SK-N-SH treated with all-trans-retinoic acid at 6 μM for 48 hours (cell line): ENCODE results near the gene KCTD10.
"Not testable (repeated sequence)": the region's sequence is repeated elsewhere in the genome, so short reads cannot be mapped to it uniquely, and the experiment has no call there.

Experiments used
- ATAC-seq: fragments of 200-7000 bp; cut with Tn5 transposase; 3 replicates; pipeline ENCODE4 v1.9.1; 2020; ENCODE audit warnings: mild to moderate bottlenecking, moderate library complexity
- ARNTL ChIP-seq: fragments of 450-650 bp; formaldehyde crosslinking; IDR thresholded peaks from 2 replicates; pipeline ENCODE4 v1.5.0; 2020; ENCODE audit warnings: low read depth, mild to moderate bottlenecking, moderate library complexity, borderline replicate concordance
- BACH2 ChIP-seq: fragments of 250-450 bp; sonication (Bioruptor Pico); IDR thresholded peaks from 2 replicates; pipeline ENCODE4 v1.9.0; 2021; ENCODE audit warnings: mild to moderate bottlenecking, borderline replicate concordance
- CSDC2 ChIP-seq: fragments of 250-450 bp; sonication (Bioruptor Pico); IDR thresholded peaks from 2 replicates; pipeline ENCODE4 v1.5.0; 2020; ENCODE audit warnings: mild to moderate bottlenecking, moderate library complexity
- CSRNP3 ChIP-seq: fragments of 250-450 bp; sonication (Bioruptor Pico); IDR thresholded peaks from 2 replicates; pipeline ENCODE4 v1.5.1; 2021; ENCODE audit warnings: mild to moderate bottlenecking, moderate library complexity
- ESRRG ChIP-seq: fragments of 250-450 bp; sonication (Bioruptor Pico); IDR thresholded peaks from 2 replicates; pipeline ENCODE4 v1.6.1; 2021; ENCODE audit warnings: mild to moderate bottlenecking
- GLIS3 ChIP-seq: fragments of 250-450 bp; sonication (Bioruptor Pico); IDR thresholded peaks from 2 replicates; pipeline ENCODE4 v1.5.0; 2020; ENCODE audit warnings: mild to moderate bottlenecking, moderate library complexity
- ISL1 ChIP-seq: fragments of 250-450 bp; sonication (Bioruptor Pico); IDR thresholded peaks from 2 replicates; pipeline ENCODE4 v2.1.2; 2022; ENCODE audit warnings: mild to moderate bottlenecking, moderate library complexity
- OSR1 ChIP-seq: fragments of 250-450 bp; sonication (Bioruptor Pico); IDR thresholded peaks from 2 replicates; pipeline ENCODE4 v1.8.0; 2022; ENCODE audit warnings: moderate library complexity, mild to moderate bottlenecking, inconsistent platforms
- PATZ1 ChIP-seq: fragments of 250-450 bp; sonication (Bioruptor Pico); IDR thresholded peaks from 2 replicates; pipeline ENCODE4 v1.8.0; 2020; ENCODE audit warnings: mild to moderate bottlenecking, moderate library complexity, borderline replicate concordance
- PPARA ChIP-seq: fragments of 250-450 bp; sonication (Bioruptor Pico); IDR thresholded peaks from 2 replicates; pipeline ENCODE4 v1.5.0; 2020; ENCODE audit warnings: mild to moderate bottlenecking, borderline replicate concordance
- RARB ChIP-seq: fragments of 250-450 bp; sonication (Bioruptor Pico); IDR thresholded peaks from 2 replicates; pipeline ENCODE4 v1.8.0; 2021; ENCODE audit warnings: mild to moderate bottlenecking, moderate library complexity
- SNAI2 ChIP-seq: fragments of 250-450 bp; sonication (Bioruptor Pico); IDR thresholded peaks from 2 replicates; pipeline ENCODE4 v1.5.0; 2020; ENCODE audit warnings: mild to moderate bottlenecking, moderate library complexity
- TCF4 ChIP-seq: fragments of 250-450 bp; sonication (Bioruptor Pico); IDR thresholded peaks from 2 replicates; pipeline ENCODE4 v1.8.0; 2021; ENCODE audit warnings: mild to moderate bottlenecking, moderate library complexity, borderline replicate concordance
- TOX ChIP-seq: fragments of 250-450 bp; sonication (Bioruptor Pico); IDR thresholded peaks from 2 replicates; pipeline ENCODE4 v1.8.0; 2021; ENCODE audit warnings: mild to moderate bottlenecking, moderate library complexity, borderline replicate concordance
- ZC3H10 ChIP-seq: fragments of 250-450 bp; sonication (Bioruptor Pico); IDR thresholded peaks from 2 replicates; pipeline ENCODE4 v1.5.1; 2021; ENCODE audit warnings: mild to moderate bottlenecking, moderate library complexity
- ZFP3 ChIP-seq: fragments of 250-450 bp; sonication (Bioruptor Pico); IDR thresholded peaks from 2 replicates; pipeline ENCODE4 v1.5.0; 2020; ENCODE audit warnings: mild to moderate bottlenecking, moderate library complexity
- ZFP30 ChIP-seq: fragments of 450-650 bp; formaldehyde crosslinking; IDR thresholded peaks from 2 replicates; pipeline ENCODE4 v1.5.0; 2022; ENCODE audit warnings: mild to moderate bottlenecking, moderate library complexity
- ZNF565 ChIP-seq: fragments of 450-650 bp; formaldehyde crosslinking; conservative IDR thresholded peaks from 2 replicates; pipeline ENCODE4 v1.5.0; 2020; ENCODE audit warnings: low read depth, mild to moderate bottlenecking, moderate library complexity
- ZNF70 ChIP-seq: fragments of 450-650 bp; formaldehyde crosslinking; IDR thresholded peaks from 2 replicates; pipeline ENCODE4 v1.5.0; 2020; ENCODE audit warnings: mild to moderate bottlenecking, moderate library complexity
- ZNF8 ChIP-seq: fragments of 450-650 bp; formaldehyde crosslinking; IDR thresholded peaks from 2 replicates; pipeline ENCODE4 v1.5.0; 2020; ENCODE audit warnings: mild to moderate bottlenecking, moderate library complexity

Gene KCTD10

GRCh38 chr12:109445191-109445609 is 31.9 kb downstream of the KCTD10 start:
- peak; percentile 12; the same call in 2 of the 3 replicates for ATAC-seq
- TF ChIP-seq OSR1 (CRISPR knock-in tag) (no peak), ESRRG (CRISPR knock-in tag) (no peak), BACH2 (CRISPR knock-in tag) (no peak), ISL1 (no peak), CSDC2 (CRISPR knock-in tag) (no peak), PATZ1 (CRISPR knock-in tag) (no peak), ZNF565 (no peak)

- TF ChIP-seq ZNF565: no peak
- no peak for TF ChIP-seq BACH2 (CRISPR knock-in tag)
- TF ChIP-seq ZC3H10 (CRISPR knock-in tag): no peak
- TF ChIP-seq ISL1: no peak
- no peak for TF ChIP-seq ZNF70
- TF ChIP-seq SNAI2 (CRISPR knock-in tag): no peak
- no peak for TF ChIP-seq TCF4
- TF ChIP-seq RARB (CRISPR knock-in tag): no peak
- no peak for TF ChIP-seq PATZ1 (CRISPR knock-in tag)
- no peak for TF ChIP-seq ZNF8 (CRISPR knock-in tag)
- no peak for TF ChIP-seq TOX
- no peak for ATAC-seq
Observed at GRCh38 chr12:109444259-109444658, 32.8 kb downstream of the KCTD10 start.

- TF ChIP-seq BACH2 (CRISPR knock-in tag): no peak
- no peak for TF ChIP-seq OSR1 (CRISPR knock-in tag)
- TF ChIP-seq ZNF8 (CRISPR knock-in tag): no peak
- no peak for TF ChIP-seq GLIS3 (CRISPR knock-in tag)
- TF ChIP-seq ZFP3 (CRISPR knock-in tag): no peak
- TF ChIP-seq TCF4: no peak
- TF ChIP-seq ZNF565: no peak
- TF ChIP-seq RARB (CRISPR knock-in tag): no peak
- TF ChIP-seq SNAI2 (CRISPR knock-in tag): no peak
- no peak for TF ChIP-seq ISL1
- TF ChIP-seq PATZ1 (CRISPR knock-in tag): no peak
- no peak for TF ChIP-seq ZNF70
- TF ChIP-seq ESRRG (CRISPR knock-in tag): no peak
- no peak for TF ChIP-seq PPARA (CRISPR knock-in tag)
- TF ChIP-seq TOX: no peak
- TF ChIP-seq, all 23 proteins: peak for 0
- ATAC-seq: no peak
Observed at GRCh38 chr12:109443794-109444193, 33.3 kb downstream of the KCTD10 start.

GRCh38 chr12:109440851-109441490 is 36.1 kb downstream of the KCTD10 start:
- TF ChIP-seq TCF4: no peak
- no peak for TF ChIP-seq ZNF565
- no peak for TF ChIP-seq ARNTL (CRISPR knock-in tag)
- TF ChIP-seq GLIS3 (CRISPR knock-in tag): no peak
- TF ChIP-seq OSR1 (CRISPR knock-in tag): no peak
- no peak for TF ChIP-seq RARB (CRISPR knock-in tag)
- TF ChIP-seq ZFP30 (CRISPR knock-in tag): no peak
- TF ChIP-seq PATZ1 (CRISPR knock-in tag): no peak
- no peak for TF ChIP-seq ESRRG (CRISPR knock-in tag)
- TF ChIP-seq ZNF70: no peak
- no peak for TF ChIP-seq ZNF8 (CRISPR knock-in tag)
- TF ChIP-seq CSRNP3: no peak
- TF ChIP-seq SNAI2 (CRISPR knock-in tag): no peak
- no peak for TF ChIP-seq TOX
- no peak for TF ChIP-seq PPARA (CRISPR knock-in tag)
- TF ChIP-seq ISL1: no peak
- no peak for TF ChIP-seq ZFP3 (CRISPR knock-in tag)

GRCh38 chr12:109439951-109440350 is 37.1 kb downstream of the KCTD10 start:
- ATAC-seq: not testable (repeated sequence)

More at GRCh38 chr12:109440851-109441490, 36.1 kb downstream of the KCTD10 start:
- no peak for ATAC-seq
